ENCODE data around the gene KANK4.
"Not testable (repeated sequence)": the region's sequence is repeated elsewhere in the genome, so short reads cannot be mapped to it uniquely, and the experiment has no call there.

The KANK4 gene

GRCh38 chr1:62240651-62241370 is 78.4 kb downstream of the KANK4 start:
- Histone ChIP-seq H2BK12ac (ENCODE audit: low read length) (no peak overlapping the region), H3K4me3 (ENCODE audit: low read length in 2 of 2) (no peak overlapping the region), H2BK5ac (ENCODE audit: low read length) (no peak overlapping the region), H2AFZ (ENCODE audit: low read length) (no peak overlapping the region), H3K36me3 (replicated peaks in 1 of 2; ENCODE audit: control insufficient read depth in 2 of 2, insufficient read depth in 2 of 2, low read length in 2 of 2) (no peaks in the 10 kb centered on the region), H3K23ac (ENCODE audit: low read depth, low read length, poor library complexity) (no peak overlapping the region), H3K9ac (ENCODE audit: low read depth, low read length, poor library complexity) (no peak overlapping the region), H3K4ac (ENCODE audit: low read length) (no peak overlapping the region), H3K79me1 (ENCODE audit: low read depth, low read length) (no peaks in the 10 kb centered on the region), H4K8ac (ENCODE audit: low read depth, low read length) (no peak overlapping the region), H3K27ac (replicated peaks; ENCODE audit: low read length) (no peak overlapping the region), H3K14ac (ENCODE audit: low read length) (no peak overlapping the region), H3K27me3 (ENCODE audit: control insufficient read depth in 3 of 3, insufficient read depth in 3 of 3, low read depth in 1 of 3, low read length in 3 of 3) (no peaks in the 10 kb centered on the region), H4K91ac (ENCODE audit: low read depth, low read length, poor library complexity) (no peak overlapping the region), H3K18ac (ENCODE audit: low read length) (peak overlapping the region; percentile 46), H2BK15ac (ENCODE audit: low read length) (no peak overlapping the region), H3K4me2 (ENCODE audit: insufficient read depth, low read length, poor library complexity, severe bottlenecking) (no peak overlapping the region), H3K4me1 (ENCODE audit: control insufficient read depth in 2 of 2, insufficient read depth in 1 of 2, low read depth in 1 of 2, low read length in 2 of 2) (peaks cover 4 to 11% of the 10 kb centered on the region in 2 donors), H3K9me3 (replicated peaks in 1 of 2; ENCODE audit: control insufficient read depth in 2 of 2, insufficient read depth in 1 of 2, low read depth in 1 of 2, low read length in 2 of 2) (peaks cover 0 to 2% of the 10 kb centered on the region in 2 donors), H2BK120ac (ENCODE audit: low read depth, low read length) (no peak overlapping the region), H2AK5ac (ENCODE audit: low read depth, low read length) (peak overlapping the region; percentile 17)
- WGBS, 2 donors (ENCODE audit: extremely low coverage in 2 of 2, insufficient read length in 2 of 2, insufficient replicate concordance in 1 of 2): no CpG with 5 or more reads among the region's 9 CpGs
- no peak for DNase-seq (ENCODE audit: low spot score)

- not testable (repeated sequence) for H2BK120ac ChIP-seq (ENCODE audit: low read depth, low read length); H2AFZ ChIP-seq (ENCODE audit: low read length); H3K36me3 ChIP-seq (replicated peaks in 1 of 2; ENCODE audit: control insufficient read depth in 2 of 2, insufficient read depth in 2 of 2, low read length in 2 of 2); H3K79me1 ChIP-seq (ENCODE audit: low read depth, low read length); H3K23ac ChIP-seq (ENCODE audit: low read depth, low read length, poor library complexity); H2BK12ac ChIP-seq (ENCODE audit: low read length); H3K27me3 ChIP-seq (ENCODE audit: control insufficient read depth in 3 of 3, insufficient read depth in 3 of 3, low read depth in 1 of 3, low read length in 3 of 3); H3K4me2 ChIP-seq (ENCODE audit: insufficient read depth, low read length, poor library complexity, severe bottlenecking); H3K9ac ChIP-seq (ENCODE audit: low read depth, low read length, poor library complexity); H3K9me3 ChIP-seq (replicated peaks in 1 of 2; ENCODE audit: control insufficient read depth in 2 of 2, insufficient read depth in 1 of 2, low read depth in 1 of 2, low read length in 2 of 2); H3K14ac ChIP-seq (ENCODE audit: low read length); H4K8ac ChIP-seq (ENCODE audit: low read depth, low read length); DNase-seq (ENCODE audit: low spot score); H3K18ac ChIP-seq (ENCODE audit: low read length); H3K4me3 ChIP-seq (ENCODE audit: low read length in 2 of 2); H3K27ac ChIP-seq (replicated peaks; ENCODE audit: low read length); H2AK5ac ChIP-seq (ENCODE audit: low read depth, low read length); H2BK15ac ChIP-seq (ENCODE audit: low read length); H3K4ac ChIP-seq (ENCODE audit: low read length); H2BK5ac ChIP-seq (ENCODE audit: low read length); H4K91ac ChIP-seq (ENCODE audit: low read depth, low read length, poor library complexity)
- peaks cover 4 to 11% of the 10 kb centered on the region in 2 donors for H3K4me1 ChIP-seq (ENCODE audit: control insufficient read depth in 2 of 2, insufficient read depth in 1 of 2, low read depth in 1 of 2, low read length in 2 of 2)
- no CpG with 5 or more reads among the region's 3 CpGs for WGBS, 2 donors (ENCODE audit: extremely low coverage in 2 of 2, insufficient read length in 2 of 2, insufficient replicate concordance in 1 of 2)
These were observed 79.4 kb downstream of the KANK4 start for GRCh38 chr1:62239652-62240403.

GRCh38 chr1:62238507-62238906 is 80.7 kb downstream of the KANK4 start:
- H3K4ac ChIP-seq (ENCODE audit: low read length): no peak overlapping the region
- H3K9me3 ChIP-seq (replicated peaks in 1 of 2; ENCODE audit: control insufficient read depth in 2 of 2, insufficient read depth in 1 of 2, low read depth in 1 of 2, low read length in 2 of 2): no peaks in the 10 kb centered on the region
- DNase-seq (ENCODE audit: low spot score): no peak
- H3K9ac ChIP-seq (ENCODE audit: low read depth, low read length, poor library complexity): no peak overlapping the region
- no peaks in the 10 kb centered on the region for H3K79me1 ChIP-seq (ENCODE audit: low read depth, low read length)
- no peak overlapping the region for H3K14ac ChIP-seq (ENCODE audit: low read length)
- H4K91ac ChIP-seq (ENCODE audit: low read depth, low read length, poor library complexity): no peak overlapping the region
- WGBS, 2 donors (ENCODE audit: extremely low coverage in 2 of 2, insufficient read length in 2 of 2, insufficient replicate concordance in 1 of 2): no CpG with 5 or more reads among the region's 9 CpGs
- H2AK5ac ChIP-seq (ENCODE audit: low read depth, low read length): no peak overlapping the region
- no peak overlapping the region for H3K4me2 ChIP-seq (ENCODE audit: insufficient read depth, low read length, poor library complexity, severe bottlenecking)
- H2BK12ac ChIP-seq (ENCODE audit: low read length): no peak overlapping the region
- H3K4me3 ChIP-seq (ENCODE audit: low read length in 2 of 2): no peak overlapping the region
- no peaks in the 10 kb centered on the region for H3K36me3 ChIP-seq (replicated peaks in 1 of 2; ENCODE audit: control insufficient read depth in 2 of 2, insufficient read depth in 2 of 2, low read length in 2 of 2)
- no peak overlapping the region for H4K8ac ChIP-seq (ENCODE audit: low read depth, low read length)
- peak overlapping the region; percentile 44 for H2AFZ ChIP-seq (ENCODE audit: low read length)
- H2BK120ac ChIP-seq (ENCODE audit: low read depth, low read length): no peak overlapping the region
- H3K27me3 ChIP-seq (ENCODE audit: control insufficient read depth in 3 of 3, insufficient read depth in 3 of 3, low read depth in 1 of 3, low read length in 3 of 3): no peaks in the 10 kb centered on the region
- H2BK15ac ChIP-seq (ENCODE audit: low read length): no peak overlapping the region
- H3K27ac ChIP-seq (replicated peaks; ENCODE audit: low read length): no peak overlapping the region
- H3K4me1 ChIP-seq (ENCODE audit: control insufficient read depth in 2 of 2, insufficient read depth in 1 of 2, low read depth in 1 of 2, low read length in 2 of 2): peaks cover 4 to 11% of the 10 kb centered on the region in 2 donors
- H3K18ac ChIP-seq (ENCODE audit: low read length): no peak overlapping the region
- H3K23ac ChIP-seq (ENCODE audit: low read depth, low read length, poor library complexity): no peak overlapping the region
- no peak overlapping the region for H2BK5ac ChIP-seq (ENCODE audit: low read length)

- H3K9ac ChIP-seq (ENCODE audit: low read depth, low read length, poor library complexity): no peak overlapping the region
- peak; percentile 18 for DNase-seq (ENCODE audit: low spot score)
- H4K91ac ChIP-seq (ENCODE audit: low read depth, low read length, poor library complexity): no peak overlapping the region
- no peaks in the 10 kb centered on the region for H3K79me1 ChIP-seq (ENCODE audit: low read depth, low read length)
- no CpG with 5 or more reads among the region's 8 CpGs for WGBS, 2 donors (ENCODE audit: extremely low coverage in 2 of 2, insufficient read length in 2 of 2, insufficient replicate concordance in 1 of 2)
- no peak overlapping the region for H2AK5ac ChIP-seq (ENCODE audit: low read depth, low read length)
- no peak overlapping the region for H4K8ac ChIP-seq (ENCODE audit: low read depth, low read length)
- peaks cover 4 to 14% of the 10 kb centered on the region in 2 donors for H3K4me1 ChIP-seq (ENCODE audit: control insufficient read depth in 2 of 2, insufficient read depth in 1 of 2, low read depth in 1 of 2, low read length in 2 of 2)
- H3K18ac ChIP-seq (ENCODE audit: low read length): no peak overlapping the region
- no peak overlapping the region for H2BK5ac ChIP-seq (ENCODE audit: low read length)
- H2BK120ac ChIP-seq (ENCODE audit: low read depth, low read length): no peak overlapping the region
- H3K4me3 ChIP-seq (ENCODE audit: low read length in 2 of 2): no peak overlapping the region
- no peak overlapping the region for H3K4me2 ChIP-seq (ENCODE audit: insufficient read depth, low read length, poor library complexity, severe bottlenecking)
- H3K27me3 ChIP-seq (ENCODE audit: control insufficient read depth in 3 of 3, insufficient read depth in 3 of 3, low read depth in 1 of 3, low read length in 3 of 3): no peaks in the 10 kb centered on the region
- H3K9me3 ChIP-seq (replicated peaks in 1 of 2; ENCODE audit: control insufficient read depth in 2 of 2, insufficient read depth in 1 of 2, low read depth in 1 of 2, low read length in 2 of 2): no peaks in the 10 kb centered on the region
- no peak overlapping the region for H3K4ac ChIP-seq (ENCODE audit: low read length)
- H2AFZ ChIP-seq (ENCODE audit: low read length): peak overlapping the region; percentile 44
- H3K36me3 ChIP-seq (replicated peaks in 1 of 2; ENCODE audit: control insufficient read depth in 2 of 2, insufficient read depth in 2 of 2, low read length in 2 of 2): no peaks in the 10 kb centered on the region
- no peak overlapping the region for H2BK15ac ChIP-seq (ENCODE audit: low read length)
- no peak overlapping the region for H3K14ac ChIP-seq (ENCODE audit: low read length)
- no peak overlapping the region for H2BK12ac ChIP-seq (ENCODE audit: low read length)
- no peak overlapping the region for H3K23ac ChIP-seq (ENCODE audit: low read depth, low read length, poor library complexity)
- no peak overlapping the region for H3K27ac ChIP-seq (replicated peaks; ENCODE audit: low read length)
These were observed 81.3 kb downstream of the KANK4 start for GRCh38 chr1:62237950-62238374.
